NCI-H82 treated with DMSO at 0.1 percent for 48 hours (cell line): ENCODE measurements around the gene FBXW11.

ENCODE experiments used
- DNase-seq: peaks from one replicate; lab custom pipeline; 2025; ENCODE audit not compliant: unreplicated experiment; lab: John Stamatoyannopoulos, UW

FBXW11 gene

DNA sequence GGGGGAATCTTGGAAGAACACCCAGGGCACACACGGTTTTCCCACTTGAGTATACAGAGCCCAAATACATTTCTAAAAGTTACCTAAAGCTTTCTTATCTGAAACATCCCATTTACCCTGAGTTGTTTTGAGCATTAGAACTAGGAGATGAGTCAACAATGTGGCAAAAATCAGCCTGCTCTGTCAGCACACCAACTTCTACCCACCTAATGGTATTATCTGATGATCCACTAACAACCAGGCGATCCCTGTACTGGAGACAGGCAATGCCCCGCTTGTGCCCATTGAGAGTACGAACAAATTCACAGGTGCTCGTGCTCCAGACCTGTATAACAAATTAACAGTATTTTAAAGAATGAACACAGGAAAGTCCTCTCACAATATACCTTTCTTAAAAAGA is 133.8 kb downstream of the FBXW11 start:
- DNase-seq: no peak

DNA sequence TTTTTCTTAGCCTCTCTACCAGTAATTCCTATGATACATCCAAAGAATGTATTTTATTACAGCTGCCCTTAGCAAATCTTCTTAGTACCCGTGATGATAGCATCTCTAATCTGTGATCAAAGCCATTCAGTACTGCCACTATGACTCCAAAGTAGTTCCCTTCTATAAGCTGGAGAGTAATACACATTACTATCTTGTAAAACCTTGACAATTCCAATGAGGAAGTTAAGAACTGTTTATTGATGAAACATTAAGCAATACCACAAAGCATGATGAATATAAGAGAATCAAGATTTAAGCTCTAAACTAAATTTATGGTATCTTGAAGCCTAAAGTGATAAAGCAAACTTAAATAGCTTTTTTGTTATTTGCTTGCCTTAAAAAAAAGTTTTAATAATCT is 134.7 kb downstream of the FBXW11 start:
- DNase-seq: no peak

DNA sequence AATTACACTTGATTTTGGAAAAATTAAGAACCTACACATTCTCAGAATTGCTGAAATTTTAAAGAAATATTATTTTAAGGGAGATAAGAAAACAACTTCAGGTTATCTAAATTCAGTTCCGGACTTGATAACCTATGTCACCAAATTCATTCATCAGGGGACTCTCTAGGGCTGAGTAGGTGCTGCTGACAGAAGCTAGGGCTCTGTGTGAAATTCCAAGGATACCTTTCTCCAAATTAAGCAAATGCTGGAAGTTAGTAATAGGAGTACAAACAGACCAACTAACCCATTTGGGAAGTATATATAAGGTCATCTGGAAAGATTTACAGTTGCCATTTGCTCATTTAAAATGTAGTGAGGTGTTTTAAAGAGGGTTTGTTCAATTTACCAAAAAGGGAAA is 136.5 kb downstream of the FBXW11 start:
- no peak for DNase-seq

DNA sequence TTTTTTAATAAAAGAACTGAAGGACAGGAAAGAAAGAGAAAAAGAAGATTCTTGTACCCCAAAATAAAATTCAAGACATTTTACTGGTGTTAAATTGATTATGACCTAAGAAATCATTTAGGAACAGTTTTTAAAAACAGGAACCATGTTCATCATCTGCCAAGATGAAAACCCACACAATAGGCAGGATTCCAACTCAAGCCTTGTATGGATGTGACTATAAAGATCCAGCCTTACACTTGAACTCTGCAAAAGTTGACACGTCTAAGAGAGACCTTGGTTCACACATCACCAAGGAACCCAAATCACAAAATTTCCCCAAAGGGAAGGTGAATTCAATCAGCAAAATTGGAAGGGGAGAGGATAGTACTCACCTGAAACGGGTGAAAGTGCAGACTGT is 138.2 kb downstream of the FBXW11 start:
- DNase-seq: no peak

DNA sequence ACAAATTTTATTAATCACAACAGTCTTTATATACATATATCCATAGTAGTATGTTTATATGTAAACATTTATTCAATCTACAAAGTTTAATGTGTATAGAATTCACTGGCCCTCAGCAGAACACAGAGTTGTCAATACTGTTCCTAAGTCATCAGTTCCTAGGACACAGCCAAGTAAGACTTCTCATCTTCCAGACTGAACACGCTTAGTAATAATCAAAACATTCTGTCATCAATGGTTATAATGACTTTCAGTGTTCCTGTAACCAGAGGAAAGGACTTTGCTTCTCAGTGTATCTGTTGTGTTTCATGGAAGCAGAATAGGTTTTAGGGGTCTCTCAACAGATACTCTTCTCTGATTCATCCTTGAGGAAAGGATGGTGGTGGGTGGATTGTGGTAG is 138.7 kb downstream of the FBXW11 start:
- DNase-seq: no peak

DNA sequence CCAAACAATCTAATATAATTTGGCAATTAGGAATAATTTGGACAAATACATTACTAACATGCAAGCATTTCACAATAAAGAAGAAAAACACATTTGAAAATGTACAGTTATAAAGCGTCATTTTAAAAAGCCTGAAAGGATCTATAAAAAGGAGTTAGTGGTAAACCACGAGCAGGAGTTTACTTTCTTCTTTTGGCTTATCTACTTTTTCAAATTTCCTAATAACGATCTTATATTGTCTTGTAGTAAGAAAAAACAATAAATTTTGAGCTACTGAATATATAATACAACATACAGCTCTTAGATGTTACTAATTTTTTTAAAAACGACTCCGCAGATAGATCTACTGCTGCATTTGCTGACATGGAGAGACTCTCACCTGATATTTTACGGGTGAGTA is 141.0 kb downstream of the FBXW11 start:
- DNase-seq: no peak

DNA sequence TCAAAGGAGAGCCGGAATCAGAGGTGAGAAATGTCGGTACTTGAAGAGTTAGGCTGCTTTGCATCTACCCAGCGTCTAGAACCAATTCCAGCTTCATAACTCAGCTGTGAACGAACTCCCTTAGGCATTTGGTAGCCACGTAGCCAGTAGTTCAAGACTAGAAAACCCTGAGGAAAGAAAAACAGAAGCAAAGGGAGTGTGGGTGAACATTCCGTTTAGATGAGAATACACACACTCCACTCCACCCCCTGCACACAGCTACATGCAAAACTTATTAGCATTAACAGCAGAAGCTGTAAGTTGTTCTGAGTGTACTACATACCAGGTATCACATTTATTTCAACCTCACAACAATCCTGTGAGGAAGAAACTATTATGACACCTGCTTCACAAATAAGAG is 142.5 kb downstream of the FBXW11 start:
- no peak for DNase-seq

DNA sequence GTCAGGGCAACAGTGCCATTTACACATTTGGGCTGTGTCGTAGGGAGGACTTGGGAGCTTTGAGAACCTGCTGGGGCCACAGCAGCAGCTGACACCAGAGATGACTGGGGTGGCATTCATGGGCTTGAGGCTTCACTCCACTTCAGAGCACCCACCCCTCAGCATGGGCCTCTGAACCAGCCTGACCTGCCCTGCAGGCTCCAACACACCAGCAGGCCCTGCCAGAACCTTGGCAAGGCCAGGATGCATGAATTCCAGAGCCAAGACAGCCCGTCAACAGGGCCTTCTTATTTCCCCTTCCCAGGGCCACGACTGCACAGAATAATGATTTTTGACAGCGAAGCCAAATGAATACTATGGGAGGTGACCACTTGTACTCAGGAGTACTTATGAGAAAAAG is 143.8 kb downstream of the FBXW11 start:
- DNase-seq: no peak

DNA sequence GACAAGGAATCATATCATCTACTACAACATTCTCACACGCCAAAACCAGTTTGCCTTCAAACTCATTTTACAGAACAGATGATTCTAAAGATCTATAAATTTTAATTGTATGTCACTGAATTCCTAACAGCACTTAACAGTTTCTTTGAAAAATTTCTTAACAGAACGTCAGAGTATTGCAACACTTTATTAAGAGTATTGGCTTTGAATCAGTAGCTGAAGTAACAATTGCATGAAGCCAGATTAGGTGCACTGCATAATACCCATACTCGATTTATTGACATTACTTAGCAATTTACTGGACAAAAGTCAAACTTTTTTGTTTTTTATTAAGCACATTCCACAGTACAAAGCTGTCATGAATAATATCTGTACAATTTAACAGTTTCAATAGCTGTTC is 145.1 kb downstream of the FBXW11 start:
- no peak for DNase-seq

DNA sequence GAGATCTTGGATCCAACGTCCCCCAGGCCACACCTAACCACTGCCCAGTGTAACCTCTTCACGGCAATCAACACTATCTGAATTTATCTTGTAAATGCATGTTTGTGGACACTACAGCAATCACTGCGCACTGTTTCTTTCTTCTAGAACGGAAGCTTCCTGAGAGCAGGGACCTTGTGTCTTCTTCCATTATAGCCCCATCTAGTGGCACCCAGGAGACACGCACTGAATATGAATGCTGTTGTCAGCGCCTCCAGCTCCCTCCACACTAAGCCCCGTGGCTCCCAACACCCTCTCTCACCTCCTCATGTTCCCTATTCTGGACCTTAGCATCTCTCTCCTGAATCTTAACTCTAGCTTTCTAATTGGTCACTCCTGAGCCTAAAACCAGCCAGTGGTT is 148.1 kb downstream of the FBXW11 start:
- DNase-seq: no peak

DNA sequence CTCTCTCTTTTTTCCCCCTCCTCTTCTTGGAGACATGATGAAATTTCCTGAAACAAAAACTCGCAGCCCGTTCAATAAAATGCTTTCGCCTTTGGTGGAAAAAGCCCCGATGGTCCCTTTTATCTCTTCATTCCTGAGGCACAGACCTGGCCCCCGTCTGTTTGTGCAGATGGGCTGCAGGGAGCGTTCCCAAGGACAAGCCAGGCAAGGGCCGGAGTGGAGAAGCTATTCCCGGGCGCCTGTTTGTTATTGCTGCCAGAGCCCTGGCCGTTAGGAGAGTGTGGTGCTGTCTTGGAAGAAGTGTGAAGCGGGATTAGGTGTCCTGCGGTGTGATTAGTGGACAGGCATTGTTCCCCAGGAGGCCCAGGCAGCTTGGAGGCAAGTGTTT is 149.0 kb downstream of the FBXW11 start:
- DNase-seq: no peak

DNA sequence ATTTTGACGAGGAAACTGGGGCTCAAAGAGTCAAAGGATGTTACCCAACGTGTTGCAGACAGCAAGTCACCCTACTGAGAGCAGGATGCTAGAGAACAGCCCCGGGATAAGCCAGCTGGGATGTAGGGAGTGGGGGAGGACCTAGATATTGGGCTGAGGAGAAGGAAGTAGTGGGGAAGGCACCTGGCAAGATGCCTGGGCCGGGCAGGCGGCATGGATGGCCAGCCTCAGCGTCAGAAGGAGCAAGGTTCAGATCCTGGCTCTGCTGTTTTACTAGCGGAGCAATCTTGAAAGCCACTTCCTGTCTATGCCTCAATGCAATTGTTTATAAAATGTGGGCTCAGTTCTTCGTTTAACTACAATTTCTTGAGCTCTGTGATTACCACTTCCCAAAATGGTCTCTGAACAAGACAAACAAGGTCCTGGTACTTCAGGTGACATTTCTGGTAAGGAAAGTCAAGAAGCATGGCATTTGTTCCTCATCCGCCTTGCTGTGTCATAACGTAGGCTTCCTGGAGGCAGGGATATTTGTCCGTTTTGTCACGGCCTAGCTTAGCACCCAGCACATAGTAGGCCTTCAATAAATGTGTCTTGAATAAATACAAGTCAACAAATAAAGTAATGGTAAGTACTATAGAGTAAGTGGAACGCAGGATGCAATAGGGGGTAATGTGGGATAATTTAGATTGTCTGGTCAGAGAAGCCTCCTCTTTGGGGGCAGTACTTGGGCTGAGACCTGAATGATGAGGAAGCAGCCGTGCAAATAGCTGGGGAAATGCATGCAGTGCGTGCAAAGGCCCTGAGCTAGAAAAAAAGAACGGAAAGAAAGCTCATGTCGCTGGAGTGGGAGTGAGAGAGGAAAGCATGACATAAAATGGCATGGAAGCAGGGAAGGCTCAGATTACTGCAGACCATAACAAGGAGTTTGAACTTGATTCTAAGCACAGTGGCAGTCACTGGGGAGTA is 150.4 kb downstream of the FBXW11 start:
- DNase-seq: no peak

DNA sequence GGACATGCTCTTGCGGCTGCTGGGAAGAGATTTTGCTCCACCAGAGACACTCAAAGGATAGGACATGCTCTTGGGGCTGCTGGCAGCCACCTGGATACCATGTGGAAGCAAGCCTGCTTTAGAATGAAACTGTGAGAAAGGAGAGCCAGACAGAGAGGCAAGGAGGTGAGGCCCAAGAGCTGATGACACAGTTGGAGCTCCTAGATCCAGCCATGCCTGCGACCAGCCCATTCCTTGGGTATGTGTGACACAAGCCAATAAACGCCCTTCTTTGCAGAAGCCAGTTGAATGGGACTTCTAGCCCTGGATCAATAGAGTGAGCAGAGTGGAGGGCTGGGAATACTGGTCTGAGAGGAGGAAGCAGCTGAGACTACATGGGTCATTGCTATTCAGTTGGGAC is 151.2 kb downstream of the FBXW11 start:
- no peak for DNase-seq

DNA sequence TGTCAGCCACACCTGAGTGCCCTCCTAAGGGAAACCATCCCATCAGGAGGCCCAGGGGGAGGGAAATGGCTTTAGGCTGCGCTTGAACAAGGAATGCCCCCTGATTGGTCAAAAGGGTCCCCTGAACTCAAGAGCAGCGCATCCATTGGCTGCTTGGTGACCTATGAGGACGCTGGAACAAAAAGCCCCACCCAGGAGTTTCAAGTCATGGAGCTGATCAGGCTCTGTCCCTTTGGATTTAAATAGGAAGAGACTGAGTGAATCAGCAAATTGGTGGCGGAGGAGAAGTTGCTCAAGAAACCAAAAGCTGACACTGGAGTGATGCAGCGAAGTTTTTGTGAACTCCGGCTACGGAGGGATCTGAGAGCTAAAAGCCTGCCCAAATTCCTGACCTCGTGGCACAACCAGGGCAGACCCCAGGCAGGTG is 154.2 kb downstream of the FBXW11 start:
- DNase-seq: no peak

DNA sequence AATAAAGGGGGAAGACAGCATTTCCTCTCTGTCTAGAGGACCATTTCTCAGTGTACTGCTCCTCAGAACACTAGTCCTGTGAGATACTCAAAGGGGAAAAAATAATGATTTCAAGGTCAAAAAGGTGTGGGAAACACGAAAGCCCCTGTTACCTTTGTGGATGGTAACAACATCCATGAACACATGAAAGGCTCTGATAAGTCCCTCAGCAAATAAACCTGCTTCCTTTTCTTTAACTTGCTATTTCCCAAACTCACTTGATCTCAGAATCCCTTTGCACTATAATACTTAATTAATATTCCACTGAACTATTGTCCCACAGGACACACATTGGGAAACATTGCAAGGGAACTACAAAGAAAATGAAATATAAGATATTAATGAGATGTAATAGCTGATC is 155.2 kb downstream of the FBXW11 start:
- no peak for DNase-seq

DNA sequence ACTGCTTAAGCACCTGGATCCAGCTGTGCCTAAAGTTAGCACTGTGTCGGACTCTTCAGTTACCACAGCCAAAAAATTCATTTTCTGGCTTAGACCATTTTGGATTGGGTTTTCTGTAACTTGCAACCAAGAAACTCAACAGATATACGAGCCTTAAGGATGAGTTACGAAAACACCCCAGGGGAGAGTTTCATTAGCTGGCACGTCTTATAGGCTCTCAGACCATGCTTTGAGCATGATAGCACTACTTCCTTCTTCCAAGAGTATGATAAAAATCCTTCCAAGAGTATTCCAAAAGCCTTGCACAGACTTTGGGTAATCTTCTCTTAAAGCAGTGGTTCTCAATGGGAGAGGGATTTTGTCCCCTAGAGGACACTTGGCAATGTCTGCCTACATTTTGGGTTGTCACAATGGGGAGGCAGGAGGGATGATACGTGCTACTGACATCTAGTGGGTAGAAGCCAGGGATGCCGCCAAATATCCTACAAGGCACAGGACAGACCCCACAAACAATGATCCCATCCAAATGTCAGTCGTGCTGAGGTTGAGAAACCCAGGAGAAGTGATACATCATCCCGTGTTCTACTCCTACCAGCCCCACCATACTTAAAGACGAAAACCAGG is 156.0 kb downstream of the FBXW11 start:
- DNase-seq: no peak

DNA sequence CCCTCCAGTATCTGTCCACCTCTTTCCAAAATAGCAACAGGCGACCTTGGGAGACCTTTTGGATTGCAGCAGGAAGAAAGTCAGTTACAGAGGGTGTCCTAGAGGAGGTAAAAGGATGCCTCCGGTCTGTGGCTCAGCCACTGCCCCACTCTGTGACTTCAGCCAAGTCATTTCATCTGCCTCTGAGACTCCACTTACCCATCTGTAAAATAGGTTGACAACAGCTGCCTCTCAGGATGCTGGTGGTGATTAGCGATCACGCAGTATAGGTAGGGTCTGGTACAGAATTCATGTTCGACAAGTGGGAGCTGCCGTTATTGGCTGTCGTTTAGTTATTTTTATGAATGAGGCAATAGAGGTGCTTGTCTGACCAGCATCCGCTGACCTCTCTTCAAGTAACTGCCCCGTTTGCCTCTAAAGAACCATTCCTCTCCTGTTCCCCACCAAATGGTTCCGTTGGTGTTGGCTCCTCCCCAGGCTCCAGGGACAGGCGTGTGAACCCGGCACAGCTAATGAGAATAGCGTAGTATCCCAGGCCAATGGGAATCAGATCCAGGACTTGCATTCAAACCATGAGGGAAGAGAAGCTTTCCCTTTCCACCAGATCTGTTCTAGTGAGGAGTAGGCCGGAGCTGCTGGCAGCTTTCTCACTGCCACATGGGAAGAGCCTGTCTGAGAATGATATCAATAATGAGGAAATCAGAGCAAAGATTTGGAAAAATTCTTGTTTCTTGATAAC is 156.7 kb downstream of the FBXW11 start:
- no peak for DNase-seq

DNA sequence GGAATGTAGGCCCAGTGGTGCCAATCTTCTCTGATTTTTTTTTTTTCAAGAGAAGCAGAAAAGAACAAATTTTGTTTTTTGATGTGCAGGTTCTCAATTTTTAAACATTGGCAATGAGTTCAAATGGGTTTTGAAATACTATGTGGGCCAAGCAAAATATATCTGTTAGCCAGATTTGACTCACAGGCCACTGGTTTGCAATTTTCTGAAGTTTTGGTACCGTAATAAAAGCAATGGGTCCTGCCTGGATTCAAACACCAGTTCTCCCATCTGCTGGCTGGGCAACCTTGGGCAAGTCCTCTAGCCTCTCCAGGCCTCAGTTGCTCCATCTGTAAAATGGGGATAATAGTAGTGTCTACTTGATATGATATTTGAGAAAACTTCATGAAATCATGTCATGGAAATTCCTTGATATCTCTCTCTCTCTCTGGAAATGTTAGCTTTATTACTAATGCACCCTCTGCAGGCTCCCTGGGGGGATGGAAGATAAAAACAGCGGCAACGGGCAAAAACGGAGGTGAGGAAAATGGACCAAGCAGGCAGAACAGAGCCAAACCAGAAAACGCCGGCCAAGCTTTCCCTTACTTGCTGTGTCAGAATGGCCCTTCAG is 157.4 kb downstream of the FBXW11 start:
- DNase-seq: no peak

DNA sequence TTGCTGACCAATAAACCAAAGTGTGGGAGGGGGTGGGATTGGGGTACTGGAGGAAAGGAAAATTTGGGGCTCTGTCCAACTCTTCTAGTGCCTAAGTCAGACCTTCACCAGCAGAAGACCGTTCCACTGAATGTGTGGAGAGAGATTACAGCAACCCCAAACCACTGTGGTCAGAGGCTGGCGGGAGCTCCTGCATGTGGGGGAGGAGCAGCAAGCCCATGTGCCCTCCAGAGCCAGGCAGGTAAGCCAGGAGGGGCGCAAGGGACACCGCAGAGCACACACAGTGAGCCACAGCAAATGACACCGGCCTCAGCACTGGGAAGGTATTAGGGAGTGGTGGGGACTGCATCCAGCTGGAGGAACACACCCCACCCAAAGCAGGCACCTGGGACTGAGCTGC is 158.0 kb downstream of the FBXW11 start:
- no peak for DNase-seq

DNA sequence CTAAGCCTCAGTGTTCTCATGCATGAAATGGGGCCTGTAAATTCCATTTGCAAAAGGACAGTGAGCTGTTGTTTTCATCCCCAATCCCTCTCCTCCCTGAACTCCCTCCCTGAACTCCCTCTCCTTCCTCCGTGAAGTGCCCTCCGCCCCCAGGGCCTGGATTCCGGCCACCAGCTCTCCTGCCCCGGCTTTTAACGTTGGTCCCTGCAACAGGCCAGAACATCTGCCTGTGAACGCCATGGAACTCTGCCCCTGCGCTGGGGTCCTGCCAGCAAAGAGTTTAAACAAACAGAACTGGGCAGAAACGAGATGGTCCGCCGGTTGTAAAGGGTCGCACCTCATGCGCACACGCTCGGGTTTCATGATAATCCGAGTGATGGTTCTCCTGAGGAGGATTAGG is 158.4 kb downstream of the FBXW11 start:
- no peak for DNase-seq

DNA sequence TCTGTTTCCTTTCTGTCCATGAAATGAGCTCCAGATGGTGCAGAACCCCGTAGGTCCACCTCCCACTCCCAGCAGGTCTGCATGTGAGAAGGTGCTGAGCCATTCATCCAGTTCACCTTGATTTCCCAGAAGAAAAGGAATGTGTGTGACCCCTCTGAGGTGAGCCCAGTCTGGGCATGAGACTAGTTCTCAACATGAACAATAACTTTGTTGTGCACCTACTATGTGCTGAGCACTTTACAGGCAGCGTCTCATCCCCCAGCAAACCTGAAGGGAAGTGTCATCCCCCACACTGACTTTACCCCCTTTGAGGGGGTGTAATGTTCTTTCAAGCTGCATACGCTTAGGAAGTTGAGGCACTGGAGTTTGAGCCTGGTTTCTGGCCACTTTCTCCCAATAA is 159.4 kb downstream of the FBXW11 start:
- DNase-seq: no peak

DNA sequence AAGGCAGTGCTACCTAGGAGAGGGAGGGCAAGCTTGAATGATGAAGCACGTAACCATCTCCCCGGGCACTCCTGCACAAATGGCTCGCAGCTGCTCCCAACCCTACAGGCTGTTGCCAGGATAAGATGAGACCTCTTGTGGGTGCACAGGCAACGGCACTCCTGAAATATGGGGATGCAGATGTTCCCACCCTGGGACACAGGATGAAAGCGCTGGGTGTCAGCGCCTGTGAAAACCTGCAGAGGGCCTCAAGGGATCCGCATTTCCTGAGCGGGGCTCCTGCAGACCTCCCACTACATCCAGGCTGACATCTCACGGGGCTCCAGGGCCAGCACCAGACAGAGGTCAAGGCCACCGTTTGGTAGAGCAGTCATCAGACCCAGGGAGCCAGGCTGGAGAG is 160.1 kb downstream of the FBXW11 start:
- no peak for DNase-seq
